GM18498 (cell line): Measurements from ENCODE around the gene AVL9.
"Not testable (repeated sequence)": the region's sequence is repeated elsewhere in the genome, so short reads cannot be mapped to it uniquely, and the experiment has no call there.

Experiments
- ATAC-seq: cut with Tn5 transposase; IDR thresholded peaks from one replicate; pipeline ENCODE4 v1.9.1; 2021; ENCODE audit warnings: mild to moderate bottlenecking, moderate library complexity; ENCODE audit not compliant: unreplicated experiment

The AVL9 gene

DNA sequence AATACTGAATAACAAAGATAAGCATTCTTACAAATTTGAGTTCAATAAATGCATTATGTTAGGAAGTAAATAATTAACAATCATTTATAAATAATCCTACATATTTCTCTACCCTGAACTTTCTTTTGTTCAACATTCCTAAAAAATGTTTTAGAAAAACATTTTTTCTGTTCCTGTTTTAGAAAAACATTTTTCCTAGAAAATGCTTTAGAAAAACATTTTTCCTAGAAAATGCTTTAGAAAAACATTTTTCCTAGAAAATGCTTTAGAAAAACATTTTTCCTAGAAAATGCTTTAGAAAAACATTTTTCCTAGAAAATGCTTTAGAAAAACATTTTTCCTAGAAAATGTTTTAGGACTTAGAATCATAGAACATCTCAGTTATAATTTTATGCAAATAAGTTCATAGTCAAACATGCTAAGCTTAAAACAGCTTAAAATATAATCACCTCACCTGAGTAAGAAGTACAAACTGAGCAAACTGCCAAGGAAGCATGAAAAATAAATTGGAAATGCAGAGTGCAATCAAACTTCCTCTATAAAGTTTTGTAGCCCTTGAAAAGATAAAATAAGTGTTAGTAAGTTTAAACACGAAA, 139.6 kb downstream of the AVL9 start:
- ATAC-seq = not testable (repeated sequence)

DNA sequence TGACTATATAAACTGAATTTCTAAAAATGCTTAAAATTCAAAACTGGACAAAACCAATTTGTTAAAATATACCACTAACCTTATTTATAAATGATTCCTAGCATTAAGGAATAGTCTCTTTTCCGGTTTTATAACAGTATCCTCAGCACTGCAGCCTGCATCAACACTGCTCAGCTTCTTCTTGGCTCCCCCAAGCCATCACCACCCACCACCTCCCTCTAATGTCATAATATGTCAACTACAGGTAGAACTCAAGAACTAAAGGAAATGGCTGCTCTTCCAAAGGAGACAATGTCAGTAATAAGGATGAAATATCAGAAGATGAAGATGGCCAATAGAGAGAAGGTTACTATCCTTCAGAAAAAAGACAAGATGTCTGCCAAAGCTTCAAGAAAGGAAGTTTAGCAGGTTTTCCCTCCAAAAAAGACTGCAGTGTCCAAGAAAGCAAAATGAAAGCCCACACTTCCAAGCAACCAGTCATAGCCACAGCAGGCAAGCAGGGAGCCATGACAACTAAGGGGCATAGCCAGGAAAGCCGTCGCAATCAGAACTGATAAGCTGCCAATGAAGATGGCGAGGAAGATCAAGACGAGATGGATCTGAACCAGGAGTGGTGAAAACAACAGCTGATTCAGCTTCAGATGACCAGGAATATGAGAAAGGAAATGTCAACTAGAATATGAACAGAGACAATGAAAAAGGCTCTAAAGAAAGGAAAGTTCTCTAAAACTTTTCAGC, 141.6 kb downstream of the AVL9 start:
- ATAC-seq = not testable (repeated sequence)

DNA sequence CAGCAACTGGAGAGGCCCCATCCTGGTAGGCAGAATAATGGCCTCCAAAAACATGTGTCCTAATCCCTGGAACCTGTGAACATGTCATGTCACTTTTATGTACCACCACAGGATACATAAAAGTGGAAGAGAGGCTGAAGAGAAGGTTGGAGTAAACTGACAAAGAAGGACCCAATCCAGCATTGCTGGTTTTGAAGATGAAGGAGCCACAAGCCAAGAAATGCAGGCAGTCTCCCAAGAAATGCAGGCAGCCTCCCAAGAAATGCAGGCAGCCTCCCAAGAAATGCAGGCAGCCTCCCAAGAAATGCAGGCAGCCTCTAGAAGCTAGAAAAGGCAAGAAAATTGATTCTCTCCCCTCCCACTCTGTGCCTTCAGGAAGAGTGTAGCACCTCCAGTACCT, 142.3 kb downstream of the AVL9 start:
- not testable (repeated sequence) for ATAC-seq
